Panc1 (cell line): ENCODE data around the gene NHS. TPM values are rescaled to one million over a fixed set of nuclear protein-coding genes. Genes with fewer than 3 reads are reported as not detected.

ENCODE experiments used
- ATAC-seq: fragments of 200-7000 bp; cut with Tn5 transposase; 2 replicates; pipeline ENCODE4 v1.9.1; 2020; ENCODE audit warnings: mild to moderate bottlenecking, moderate library complexity
- BruUV-seq: library from RNA; stranded (reverse); fragments of 400-500 nt; replicated peaks from 2 replicates; lab custom pipeline; 2021; lab: Mats Ljungman, UMichigan
- CTCF ChIA-PET: fragments of 300-600 bp; sonication (Branson Sonifier 250); formaldehyde crosslinking; loops from one replicate; lab custom pipeline; 2022; ENCODE audit warnings: antibody characterized with exemption; lab: Charles Lee
- POLR2A ChIA-PET: fragments of 300-600 bp; sonication (Branson Sonifier 250); formaldehyde crosslinking; loops from one replicate; lab custom pipeline; 2022; ENCODE audit warnings: antibody characterized with exemption; lab: Charles Lee
- DNase-seq: peaks from one replicate; pipeline ENCODE4 v3.0.0-alpha.2; 2010; ENCODE audit warnings: low read depth, low spot score
- H3K27ac ChIP-seq: 2 replicates; pipeline ENCODE4 v1.5.1; 2011; ENCODE audit warnings: mild to moderate bottlenecking, low read length, inconsistent platforms
- H3K27me3 ChIP-seq: fragments of 200-500 bp; sonication (Bioruptor generic); 2 replicates; pipeline ENCODE4 v1.6.0; 2014; ENCODE audit warnings: low read length, inconsistent platforms; ENCODE audit not compliant: control insufficient read depth, insufficient read depth
- H3K36me3 ChIP-seq: fragments of 200-500 bp; sonication (Bioruptor generic); 2 replicates; pipeline ENCODE4 v1.5.1; 2014; ENCODE audit warnings: inconsistent platforms, mild to moderate bottlenecking, low read length, moderate library complexity; ENCODE audit not compliant: control insufficient read depth, insufficient read depth
- H3K4me1 ChIP-seq: 2 replicates; pipeline ENCODE4 v1.5.1; 2011; ENCODE audit warnings: inconsistent platforms, mild to moderate bottlenecking, low read length, moderate library complexity; ENCODE audit not compliant: control insufficient read depth, insufficient read depth
- H3K4me3 ChIP-seq, 2 experiments: 2 replicates each; pipeline ENCODE4 v1.5.1; 2011 to 2012; ENCODE audit warnings: low read depth in 2 of 2, low read length in 2 of 2, mild to moderate bottlenecking in 2 of 2, inconsistent platforms in 1 of 2, moderate library complexity in 1 of 2
- H3K9me3 ChIP-seq: fragments of 200-500 bp; sonication (Bioruptor generic); 2 replicates; pipeline ENCODE4 v1.5.1; 2014; ENCODE audit warnings: low read depth, mild to moderate bottlenecking, inconsistent platforms, low read length, moderate library complexity; ENCODE audit not compliant: control insufficient read depth, insufficient read depth
- CTCF ChIP-seq: fragments of 450-650 bp; IDR thresholded peaks from 2 replicates; pipeline ENCODE4 v1.5.1; 2017; ENCODE audit warnings: mild to moderate bottlenecking
- POLR2AphosphoS5 ChIP-seq: IDR thresholded peaks from 2 replicates; pipeline ENCODE4 v1.6.1; 2012; ENCODE audit warnings: mild to moderate bottlenecking, low read depth, low read length, moderate library complexity
- REST ChIP-seq, 2 experiments: IDR thresholded peaks; 2 replicates each; pipeline ENCODE4 v1.6.1; 2011 to 2012; ENCODE audit warnings: low read depth in 2 of 2, control low read depth in 1 of 2, low read length in 1 of 2, mild to moderate bottlenecking in 1 of 2, moderate library complexity in 1 of 2; ENCODE audit not compliant: insufficient read depth in 1 of 2
- SIN3A ChIP-seq: IDR thresholded peaks from 2 replicates; pipeline ENCODE4 v1.6.1; 2012; ENCODE audit warnings: low read depth, mild to moderate bottlenecking, low read length, moderate library complexity, borderline replicate concordance; ENCODE audit not compliant: insufficient read depth
- TCF7L2 ChIP-seq: IDR thresholded peaks from 2 replicates; pipeline ENCODE4 v1.6.1; 2011; ENCODE audit warnings: mild to moderate bottlenecking, low read depth, low read length, inconsistent platforms
- in situ Hi-C: cut with HindIII; loops from 2 replicates; pipeline ENCODE4 v1.10.0; 2016; ENCODE audit warnings: low sequenced_read_pairs, low pct_unique_long_range_greater_than_20kb
- intact Hi-C: fragments of 100-400 bp; cut with micrococcal nuclease; formaldehyde crosslinking; loops from one replicate; pipeline ENCODE4 v1.10.0; 2022; ENCODE audit not compliant: unreplicated experiment
- total RNA-seq: library from RNA; stranded (reverse); gene quantifications from one replicate; pipeline ENCODE4 v1.2.1, GENCODE V29; 2021; ENCODE audit not compliant: unreplicated experiment

The NHS gene
- total RNA-seq, 1 experiment from 2014 or later, result 0.80 TPM

DNA sequence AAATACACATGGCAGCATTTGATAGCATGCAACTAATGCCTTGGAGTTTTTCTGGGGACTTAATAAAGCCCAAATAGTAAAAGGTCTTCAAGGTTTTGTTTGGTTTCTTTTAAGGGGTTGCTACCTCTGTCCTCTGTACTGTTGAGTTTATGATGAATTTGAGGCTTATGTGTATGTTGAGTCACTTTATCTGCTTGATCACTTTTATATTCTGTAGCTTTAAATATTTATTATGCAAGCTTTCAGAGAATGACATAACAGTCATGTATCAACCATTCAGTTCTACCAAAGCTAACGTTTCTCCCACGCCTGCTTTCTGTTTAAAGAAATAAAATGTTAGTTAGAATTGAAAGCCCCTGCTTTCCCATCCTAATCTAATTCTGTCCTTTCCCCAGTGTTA is 122.2 kb downstream of the NHS start:
- ChIA-PET CTCF (no interaction called here), POLR2A (no interaction called here)
- no peak for TF ChIP-seq TCF7L2
- TF ChIP-seq REST (IDR thresholded peaks at IDR 0.05; ENCODE audit: insufficient read depth in 1 of 2, low read depth in 2 of 2, low read length in 1 of 2), result no peak
- TF ChIP-seq CTCF, result no peak
- no peak for TF ChIP-seq SIN3A
- no peak for TF ChIP-seq POLR2AphosphoS5
- in situ Hi-C loops, result no loop called here
- Histone ChIP-seq H3K27ac (no peak overlapping the region), H3K4me1 (no peaks in the 10 kb centered on the region), H3K9me3 (no peaks in the 10 kb centered on the region), H3K4me3 (no peak overlapping the region), H3K36me3 (no peaks in the 10 kb centered on the region), H3K27me3 (no peaks in the 10 kb centered on the region)
- no TSS peak for BruUV-seq
- DNase-seq, result no peak
- intact Hi-C loops, result no loop called here
- ATAC-seq, result no peak

DNA sequence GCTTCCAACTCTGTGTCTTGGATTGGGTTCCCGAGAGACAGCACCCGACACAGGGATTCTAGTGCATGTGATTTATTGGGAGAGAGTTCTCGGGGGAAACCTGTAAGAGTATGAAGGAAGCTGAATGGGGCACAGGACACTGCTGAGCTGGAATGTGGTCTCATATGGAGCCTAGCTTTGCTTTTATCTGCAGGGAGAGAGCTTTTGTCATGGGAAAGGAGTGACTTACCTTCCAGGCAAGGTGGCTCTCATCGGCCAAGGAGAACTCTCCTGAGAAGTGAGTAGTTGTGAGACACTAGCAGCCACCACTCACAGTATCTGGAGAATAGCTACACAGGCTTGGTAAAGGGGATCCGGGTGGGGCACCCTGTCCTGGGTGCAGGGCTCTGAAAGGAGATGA is 124.5 kb downstream of the NHS start:
- ChIA-PET CTCF (no interaction called here), POLR2A (no interaction called here)
- Histone ChIP-seq H3K4me1 (no peaks in the 10 kb centered on the region), H3K9me3 (no peaks in the 10 kb centered on the region), H3K36me3 (no peaks in the 10 kb centered on the region), H3K4me3 (no peak overlapping the region), H3K27me3 (no peaks in the 10 kb centered on the region), H3K27ac (no peak overlapping the region)
- DNase-seq (no peak), ATAC-seq (no peak)
- in situ Hi-C loops (no loop called here), intact Hi-C loops (no loop called here)
- TF ChIP-seq TCF7L2 (no peak), CTCF (no peak), REST (IDR thresholded peaks at IDR 0.05; ENCODE audit: insufficient read depth in 1 of 2, low read depth in 2 of 2, low read length in 1 of 2) (no peak), POLR2AphosphoS5 (no peak), SIN3A (no peak)
- no TSS peak for BruUV-seq
